HFFc6 (cell line): ENCODE measurements around the gene GOLGB1. TPM values are rescaled to one million over a fixed set of nuclear protein-coding genes. Genes with fewer than 3 reads are reported as not detected.
"Not testable (repeated sequence)": the region's sequence is repeated elsewhere in the genome, so short reads cannot be mapped to it uniquely, and the experiment has no call there.

Experiments used
- DNase-seq: peaks from one replicate; pipeline ENCODE4 v3.0.0-alpha.2; 2018
- H3K27ac Mint-ChIP-seq: 2 replicates; pipeline ENCODE4 v1.8.0; 2020; ENCODE audit warnings: mild to moderate bottlenecking, mixed read lengths
- H3K27me3 Mint-ChIP-seq: 2 replicates; pipeline ENCODE4 v1.8.0; 2021; ENCODE audit warnings: mild to moderate bottlenecking, moderate library complexity, mixed read lengths; ENCODE audit not compliant: insufficient read depth
- H3K36me3 Mint-ChIP-seq: 2 replicates; pipeline ENCODE4 v1.8.0; 2021; ENCODE audit warnings: low read depth, mixed read lengths
- H3K4me1 Mint-ChIP-seq: 2 replicates; pipeline ENCODE4 v1.8.0; 2020; ENCODE audit warnings: low read depth, mixed read lengths
- H3K4me3 Mint-ChIP-seq: 2 replicates; pipeline ENCODE4 v1.8.0; 2020; ENCODE audit warnings: mild to moderate bottlenecking, moderate library complexity, mixed read lengths
- H3K9me3 Mint-ChIP-seq: 2 replicates; pipeline ENCODE4 v1.8.0; 2020; ENCODE audit warnings: mild to moderate bottlenecking, mixed read lengths
- CTCF ChIP-seq: fragments of 200-600 bp; sonication (generic); IDR thresholded peaks from 2 replicates; pipeline ENCODE4 v1.5.0; 2021; ENCODE audit warnings: antibody characterized with exemption, mild to moderate bottlenecking
- long read RNA-seq: library from polyadenylated mRNA; unstranded; transcript quantifications from one replicate; pipeline ENCODE4 v2.0.0, GENCODE V29; 2019
- total RNA-seq, 6 experiments: library from RNA; stranded (reverse); fragmentation: NEBNext Ultra II Directional; extraction: Animal tissue kit (Norgen Biotek cat#: 25700); gene quantifications; 2 replicates in 1 of 6; 3 replicates in 5 of 6; pipeline ENCODE4 v1.2.3, GENCODE V29; 2021

The GOLGB1 gene
- 10 to 100 TPM; 33.5 to 43.9 (median 37.4) TPM for total RNA-seq
- long read RNA-seq, full-length matches to known transcripts = 2 of 86 reads
- long read RNA-seq, partial matches to known transcripts = 56 of 86 reads
- long read RNA-seq, other reads (novel, unspliced or antisense) = 28 of 86 reads

GRCh38 chr3:121749276-121750086, at the start of gene GOLGB1:
TSS of gene GOLGB1 (minus strand) at chr3:121749741. CDS start at chr3:121730971, 18,770 bp downstream.
- DNase-seq = peak; percentile 100
- 0 out of 2 replicates have a peak, but pooled peaks have one; percentile 10 for TF ChIP-seq CTCF
- Mint-ChIP-seq H3K4me3 (no peak within 1 kb of the TSS), H3K27ac (no peak within 1 kb of the TSS), H3K4me1 (no peaks in the 10 kb centered on the region; the same call in 1 of the 2 replicates), H3K9me3 (no peaks in the 10 kb centered on the region), H3K36me3 (no peaks in the 10 kb centered on the region), H3K27me3 (no peaks in the 10 kb centered on the region)

- TF ChIP-seq CTCF = no peak
- peaks cover 24% of the 10 kb centered on the region for H3K36me3 Mint-ChIP-seq
- H3K27me3 Mint-ChIP-seq = no peaks in the 10 kb centered on the region
Measured at GRCh38 chr3:121796970-121797369, 47.4 kb upstream of the GOLGB1 start.

GRCh38 chr3:121794264-121794983, 44.9 kb upstream of the GOLGB1 start:
- H3K27me3 Mint-ChIP-seq = no peaks in the 10 kb centered on the region
- H3K9me3 Mint-ChIP-seq = no peaks in the 10 kb centered on the region
- no peak for DNase-seq
- no peaks in the 10 kb centered on the region for H3K4me1 Mint-ChIP-seq
- H3K27ac Mint-ChIP-seq = no peak overlapping the region
- TF ChIP-seq CTCF = no peak
- H3K4me3 Mint-ChIP-seq = no peak overlapping the region
- H3K36me3 Mint-ChIP-seq = peaks cover 31% of the 10 kb centered on the region

More at GRCh38 chr3:121796970-121797369, 47.4 kb upstream of the GOLGB1 start:
- no peak for DNase-seq
- Mint-ChIP-seq H3K9me3 (no peaks in the 10 kb centered on the region), H3K4me1 (no peaks in the 10 kb centered on the region), H3K27ac (no peak overlapping the region), H3K4me3 (no peak overlapping the region)

GRCh38 chr3:121793078-121793477, 43.5 kb upstream of the GOLGB1 start:
- Mint-ChIP-seq H3K4me3 (no peak overlapping the region), H3K36me3 (peaks cover 36% of the 10 kb centered on the region), H3K27me3 (no peaks in the 10 kb centered on the region), H3K4me1 (no peaks in the 10 kb centered on the region), H3K9me3 (no peaks in the 10 kb centered on the region), H3K27ac (no peak overlapping the region)
- TF ChIP-seq CTCF = no peak
- DNase-seq = no peak

GRCh38 chr3:121786485-121786884, 36.9 kb upstream of the GOLGB1 start:
- peaks cover 26% of the 10 kb centered on the region for H3K36me3 Mint-ChIP-seq
- H3K4me3 Mint-ChIP-seq = peak overlapping the region; percentile 48; the same call in 1 of the 2 replicates
- no peaks in the 10 kb centered on the region for H3K9me3 Mint-ChIP-seq
- peak overlapping the region; percentile 64; the same call in 1 of the 2 replicates for H3K27ac Mint-ChIP-seq
- H3K4me1 Mint-ChIP-seq = peaks cover 13% of the 10 kb centered on the region
- no peak for TF ChIP-seq CTCF
- H3K27me3 Mint-ChIP-seq = no peaks in the 10 kb centered on the region
- DNase-seq = no peak

GRCh38 chr3:121782784-121783183, 33.2 kb upstream of the GOLGB1 start:
- not testable (repeated sequence) for H3K27ac Mint-ChIP-seq, H3K27me3 Mint-ChIP-seq, H3K9me3 Mint-ChIP-seq, DNase-seq, H3K4me3 Mint-ChIP-seq
- Mint-ChIP-seq H3K36me3 (peaks cover 15% of the 10 kb centered on the region; the same call in 1 of the 2 replicates), H3K4me1 (peaks cover 13% of the 10 kb centered on the region)
